Subcutaneous abdominal adipose tissue (tissue), 5 donors: ENCODE data around the gene COLEC12.

Experiments used
- H3K27ac ChIP-seq: one replicate; pipeline ENCODE4 v1.7.0; 2013; ENCODE audit warnings: low read depth, mild to moderate bottlenecking, inconsistent platforms, low read length, moderate library complexity
- H3K27me3 ChIP-seq, 5 donors: one replicate each; pipeline ENCODE4 v1.7.0; 2013; ENCODE audit warnings: low read length in 5 of 5, inconsistent platforms in 1 of 5; ENCODE audit not compliant: control insufficient read depth in 5 of 5, insufficient read depth in 4 of 5
- H3K36me3 ChIP-seq, 5 donors: one replicate each; pipeline ENCODE4 v1.7.0; 2013; ENCODE audit warnings: low read length in 5 of 5; ENCODE audit not compliant: control insufficient read depth in 5 of 5, insufficient read depth in 5 of 5
- H3K4me1 ChIP-seq, 5 donors: one replicate each; pipeline ENCODE4 v1.7.0; 2013; ENCODE audit warnings: low read length in 5 of 5, mild to moderate bottlenecking in 3 of 5, moderate library complexity in 1 of 5; ENCODE audit not compliant: control insufficient read depth in 5 of 5, insufficient read depth in 5 of 5
- H3K4me3 ChIP-seq, 5 donors: one replicate each; pipeline ENCODE4 v1.7.0; 2013; ENCODE audit warnings: low read length in 5 of 5, low read depth in 1 of 5
- H3K9ac ChIP-seq, 5 donors: one replicate each; pipeline ENCODE4 v1.7.0; 2013; ENCODE audit warnings: low read length in 5 of 5, mild to moderate bottlenecking in 4 of 5, moderate library complexity in 3 of 5
- H3K9me3 ChIP-seq, 5 donors: one replicate each; pipeline ENCODE4 v1.7.0; 2013; ENCODE audit warnings: low read length in 5 of 5; ENCODE audit not compliant: control insufficient read depth in 5 of 5
- donor health status: healthy.
- donor health status: healthy.
- donor health status: healthy.
- donor health status: healthy.
- donor health status: healthy.

COLEC12 gene

GRCh38 chr18:500632-501405 is at the start of gene COLEC12:
TSS of gene COLEC12 (minus strand) at chr18:500701. CDS start at chr18:500514, 187 bp downstream.
- H3K9me3 ChIP-seq: no peaks in the 10 kb centered on the region
- no peak within 1 kb of the TSS for H3K27ac ChIP-seq
- peaks cover 13 to 24% (median 20%) of the 10 kb centered on the region in 5 donors for H3K27me3 ChIP-seq
- peak within 1 kb of the TSS; percentile 62 to 69 (median 66) for H3K4me3 ChIP-seq
- H3K36me3 ChIP-seq: no peaks in the 10 kb centered on the region
- peaks cover 0 to 28% (median 15%) of the 10 kb centered on the region in 5 donors for H3K4me1 ChIP-seq
- peak within 1 kb of the TSS in 2 of 5 donors; percentile 37 to 56 for H3K9ac ChIP-seq

- Histone ChIP-seq H3K9me3 (peaks cover 0 to 4% (median 0%) of the 10 kb centered on the region in 5 donors), H3K36me3 (no peaks in the 10 kb centered on the region), H3K27ac (no peak overlapping the region), H3K9ac (no peak overlapping the region), H3K4me3 (no peak overlapping the region), H3K27me3 (no peaks in the 10 kb centered on the region), H3K4me1 (no peaks in the 10 kb centered on the region)
These were observed 49.5 kb upstream of the COLEC12 start for GRCh38 chr18:549967-550366.

GRCh38 chr18:543447-544078 is 43.1 kb upstream of the COLEC12 start:
- H3K36me3 ChIP-seq: no peaks in the 10 kb centered on the region
- no peak overlapping the region for H3K4me3 ChIP-seq
- no peaks in the 10 kb centered on the region for H3K4me1 ChIP-seq
- H3K27me3 ChIP-seq: no peaks in the 10 kb centered on the region
- no peak overlapping the region for H3K9ac ChIP-seq
- H3K27ac ChIP-seq: no peak overlapping the region
- H3K9me3 ChIP-seq: no peaks in the 10 kb centered on the region

- Histone ChIP-seq H3K27me3 (no peaks in the 10 kb centered on the region), H3K4me3 (no peak overlapping the region), H3K9me3 (no peaks in the 10 kb centered on the region), H3K36me3 (no peaks in the 10 kb centered on the region), H3K9ac (no peak overlapping the region), H3K4me1 (no peaks in the 10 kb centered on the region), H3K27ac (no peak overlapping the region)
These were observed 33.6 kb upstream of the COLEC12 start for GRCh38 chr18:533995-534601.

- Histone ChIP-seq H3K4me3 (no peak overlapping the region), H3K9ac (no peak overlapping the region), H3K27me3 (no peaks in the 10 kb centered on the region), H3K9me3 (no peaks in the 10 kb centered on the region), H3K27ac (no peak overlapping the region), H3K36me3 (no peaks in the 10 kb centered on the region), H3K4me1 (no peaks in the 10 kb centered on the region)
These were observed 32.1 kb upstream of the COLEC12 start for GRCh38 chr18:532632-533031.

GRCh38 chr18:532018-532417 is 31.5 kb upstream of the COLEC12 start:
- Histone ChIP-seq H3K36me3 (no peaks in the 10 kb centered on the region), H3K4me1 (no peaks in the 10 kb centered on the region), H3K4me3 (no peak overlapping the region), H3K9me3 (no peaks in the 10 kb centered on the region), H3K27me3 (no peaks in the 10 kb centered on the region), H3K9ac (no peak overlapping the region), H3K27ac (no peak overlapping the region)

- H3K9me3 ChIP-seq: no peaks in the 10 kb centered on the region
- H3K9ac ChIP-seq: no peak overlapping the region
- H3K36me3 ChIP-seq: no peaks in the 10 kb centered on the region
- no peak overlapping the region for H3K27ac ChIP-seq
- H3K4me3 ChIP-seq: no peak overlapping the region
- no peaks in the 10 kb centered on the region for H3K4me1 ChIP-seq
- H3K27me3 ChIP-seq: no peaks in the 10 kb centered on the region
These were observed 26.6 kb upstream of the COLEC12 start for GRCh38 chr18:527146-527545.

- Histone ChIP-seq H3K4me3 (no peak overlapping the region), H3K9me3 (no peaks in the 10 kb centered on the region), H3K4me1 (no peaks in the 10 kb centered on the region), H3K9ac (no peak overlapping the region), H3K36me3 (no peaks in the 10 kb centered on the region), H3K27me3 (no peaks in the 10 kb centered on the region), H3K27ac (no peak overlapping the region)
These were observed 26.2 kb upstream of the COLEC12 start for GRCh38 chr18:526681-527080.

- H3K27me3 ChIP-seq: no peaks in the 10 kb centered on the region
- H3K4me1 ChIP-seq: no peaks in the 10 kb centered on the region
- no peaks in the 10 kb centered on the region for H3K36me3 ChIP-seq
- no peak overlapping the region for H3K9ac ChIP-seq
- H3K27ac ChIP-seq: no peak overlapping the region
- H3K9me3 ChIP-seq: no peaks in the 10 kb centered on the region
- no peak overlapping the region for H3K4me3 ChIP-seq
These were observed 24.7 kb upstream of the COLEC12 start for GRCh38 chr18:525036-525797.
